NT2/D1 (cell line): ENCODE results near the gene MRPL42.

Source experiments
- YY1 ChIP-seq: IDR thresholded peaks from 2 replicates; pipeline ENCODE4 v1.6.1; 2011; ENCODE audit not compliant: insufficient read length, insufficient read depth
- ZNF274 ChIP-seq: IDR thresholded peaks from 2 replicates; pipeline ENCODE4 v1.6.1; 2011; ENCODE audit warnings: mild to moderate bottlenecking, low read depth, low read length

DNA sequence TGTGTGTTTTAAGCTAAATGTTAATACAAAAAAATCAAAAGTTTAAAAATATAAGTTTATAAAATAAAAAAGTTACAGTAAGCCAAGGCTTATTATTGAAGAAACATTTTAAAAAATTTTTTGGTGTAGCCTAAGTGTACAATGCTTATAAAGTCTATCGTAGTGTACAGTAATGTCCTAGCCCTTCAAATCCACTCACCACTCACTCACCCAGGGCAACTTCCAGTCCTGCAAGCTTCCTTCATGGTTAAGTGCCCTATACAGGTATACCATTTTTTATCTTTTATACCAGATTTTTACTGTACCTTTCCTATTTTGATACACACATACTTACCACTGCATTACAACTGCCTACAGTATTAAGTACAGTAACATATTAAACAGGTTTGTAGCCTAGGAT, 37.5 kb upstream of the MRPL42 start:
- TF ChIP-seq YY1 (no peak), ZNF274 (no peak)
